Transverse colon (tissue), 4 donors: ENCODE measurements around the gene KREMEN1. TPM values are rescaled to one million over a fixed set of nuclear protein-coding genes. Genes with fewer than 3 reads are reported as not detected.
A peak's percentile ranks its signal among the peaks of the same experiment; 100 is the strongest.
"Not testable (repeated sequence)": the region's sequence is repeated elsewhere in the genome, so short reads cannot be mapped to it uniquely, and the experiment has no call there.

Experiments
- DNase-seq: peaks from one replicate; pipeline ENCODE4 v3.0.0-alpha.2; 2019
- H3K27ac ChIP-seq, 4 donors: fragments of 200-600 bp; sonication (generic); 2 replicates each; pipeline ENCODE4 v1.5.1; 2016 to 2018; ENCODE audit warnings: inconsistent platforms in 4 of 4
- H3K27me3 ChIP-seq: fragments of 200-600 bp; sonication (generic); 2 replicates; pipeline ENCODE4 v1.5.1; 2017; ENCODE audit warnings: inconsistent platforms
- H3K36me3 ChIP-seq, 4 donors: fragments of 200-600 bp; sonication (generic); 2 replicates each; pipeline ENCODE4 v1.5.1; 2017 to 2019; ENCODE audit warnings: inconsistent platforms in 4 of 4
- H3K4me1 ChIP-seq, 4 donors: fragments of 200-600 bp; sonication (generic); 2 replicates each; pipeline ENCODE4 v1.5.1; 2017 to 2020; ENCODE audit warnings: inconsistent platforms in 4 of 4
- H3K4me3 ChIP-seq, 4 donors: fragments of 200-600 bp; sonication (generic); 1 replicate in 1 of 4; 2 replicates in 3 of 4; pipeline versions ENCODE4 v1.5.1 to v1.6.1; 2017 to 2019; ENCODE audit warnings: inconsistent platforms in 4 of 4
- H3K9me3 ChIP-seq, 2 donors: fragments of 200-600 bp; sonication (generic); 2 replicates each; pipeline ENCODE4 v1.5.1; 2017 to 2019; ENCODE audit warnings: inconsistent platforms in 2 of 2
- EP300 ChIP-seq: sonication (generic); formaldehyde crosslinking; IDR thresholded peaks from one replicate; pipeline ENCODE4 v1.6.1; 2017; ENCODE audit warnings: antibody characterized with exemption, low read depth
- POLR2A ChIP-seq: fragments of 450-650 bp; IDR thresholded peaks from one replicate; pipeline ENCODE4 v1.6.1; 2016; ENCODE audit warnings: antibody characterized with exemption, mild to moderate bottlenecking, moderate library complexity
- POLR2AphosphoS5 ChIP-seq, 3 donors: sonication (generic); formaldehyde crosslinking; IDR thresholded peaks; one replicate each; pipeline ENCODE4 v1.6.1; 2016; ENCODE audit warnings: antibody characterized with exemption in 3 of 3
- WGBS, 2 donors: methylation state at CpG; one replicate each; pipeline ENCODE4 v1.1.5; 2018; ENCODE audit warnings: low coverage in 1 of 2; 5-methylcytosine and 5-hydroxymethylcytosine counted together
- in situ Hi-C, 4 donors: fragments of 200-750 bp; cut with MboI; loops; one replicate each; pipeline versions ENCODE4 v1.15.0 to v1.15.1; 2017; ENCODE audit warnings: low sequenced_read_pairs in 3 of 4, low pct_ligation_motif_present in 1 of 4, low pct_unique_long_range_greater_than_20kb in 1 of 4
- intact Hi-C: fragments of 100-400 bp; cut with DNase I; formaldehyde crosslinking; loops from one replicate; pipeline ENCODE4 v1.15.1; 2023; ENCODE audit warnings: low total_unique reads
- total RNA-seq, 4 donors: library from RNA; depleted of rRNA; stranded (reverse); fragments of >200 nt; gene quantifications; one replicate each; pipeline ENCODE4 v1.1.0, GENCODE V29; 2016
- TF ChIP-seq, protein P1 (sequence below), 5 experiments: fragments of 200-600 bp in 3 of 5; fragments of 450-650 bp in 2 of 5; sonication (generic) in 3 of 5; IDR thresholded peaks; 1 replicate in 2 of 5; 2 replicates in 3 of 5; pipeline ENCODE4 v1.5.1; 2016 to 2017; ENCODE audit warnings: antibody characterized with exemption in 5 of 5, inconsistent platforms in 3 of 5, mild to moderate bottlenecking in 2 of 5, moderate library complexity in 1 of 5

Gene KREMEN1
- total RNA-seq, 4 donors from 2014 or later: 5.2 to 39.2 (median 20.1) TPM

DNA sequence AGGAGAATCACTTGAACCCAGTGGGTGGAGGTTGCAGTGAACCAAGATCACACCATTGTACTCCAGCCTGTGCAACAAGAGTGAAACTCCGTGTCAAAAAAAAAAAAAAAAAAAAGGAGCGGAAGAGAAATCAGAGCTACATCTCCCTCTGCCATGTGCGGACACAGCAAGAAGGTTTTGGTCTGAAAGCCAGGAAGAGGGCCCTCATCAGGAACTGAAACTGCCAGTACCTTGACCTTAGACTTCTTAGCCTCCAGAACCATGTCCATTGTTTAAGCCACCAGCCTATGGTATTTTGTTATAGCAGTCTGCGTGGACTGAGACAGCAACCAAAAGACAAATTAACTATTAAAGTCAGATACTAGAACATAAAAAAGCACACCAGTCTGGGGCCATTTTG, 41.6 kb downstream of the KREMEN1 start:
- Histone ChIP-seq H3K9me3 (no peaks in the 10 kb centered on the region), H3K36me3 (no peaks in the 10 kb centered on the region), H3K4me3 (no peak overlapping the region), H3K4me1 (peaks cover 0 to 10% (median 6%) of the 10 kb centered on the region in 4 donors), H3K27ac (no peak overlapping the region), H3K27me3 (no peaks in the 10 kb centered on the region)
- no peak for DNase-seq
- no peak for TF ChIP-seq POLR2AphosphoS5 (IDR thresholded peaks at IDR 0.05)
- no peak for TF ChIP-seq POLR2A
- TF ChIP-seq, protein P1, sequence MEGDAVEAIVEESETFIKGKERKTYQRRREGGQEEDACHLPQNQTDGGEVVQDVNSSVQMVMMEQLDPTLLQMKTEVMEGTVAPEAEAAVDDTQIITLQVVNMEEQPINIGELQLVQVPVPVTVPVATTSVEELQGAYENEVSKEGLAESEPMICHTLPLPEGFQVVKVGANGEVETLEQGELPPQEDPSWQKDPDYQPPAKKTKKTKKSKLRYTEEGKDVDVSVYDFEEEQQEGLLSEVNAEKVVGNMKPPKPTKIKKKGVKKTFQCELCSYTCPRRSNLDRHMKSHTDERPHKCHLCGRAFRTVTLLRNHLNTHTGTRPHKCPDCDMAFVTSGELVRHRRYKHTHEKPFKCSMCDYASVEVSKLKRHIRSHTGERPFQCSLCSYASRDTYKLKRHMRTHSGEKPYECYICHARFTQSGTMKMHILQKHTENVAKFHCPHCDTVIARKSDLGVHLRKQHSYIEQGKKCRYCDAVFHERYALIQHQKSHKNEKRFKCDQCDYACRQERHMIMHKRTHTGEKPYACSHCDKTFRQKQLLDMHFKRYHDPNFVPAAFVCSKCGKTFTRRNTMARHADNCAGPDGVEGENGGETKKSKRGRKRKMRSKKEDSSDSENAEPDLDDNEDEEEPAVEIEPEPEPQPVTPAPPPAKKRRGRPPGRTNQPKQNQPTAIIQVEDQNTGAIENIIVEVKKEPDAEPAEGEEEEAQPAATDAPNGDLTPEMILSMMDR (IDR thresholded peaks at IDR 0.05): no peak
- TF ChIP-seq EP300: no peak
- in situ Hi-C loops: no loop called here
- WGBS, 2 donors: 66 to 100% methylated on average over 2 to 4 of the region's 4 CpGs
- intact Hi-C loops: no loop called here

DNA sequence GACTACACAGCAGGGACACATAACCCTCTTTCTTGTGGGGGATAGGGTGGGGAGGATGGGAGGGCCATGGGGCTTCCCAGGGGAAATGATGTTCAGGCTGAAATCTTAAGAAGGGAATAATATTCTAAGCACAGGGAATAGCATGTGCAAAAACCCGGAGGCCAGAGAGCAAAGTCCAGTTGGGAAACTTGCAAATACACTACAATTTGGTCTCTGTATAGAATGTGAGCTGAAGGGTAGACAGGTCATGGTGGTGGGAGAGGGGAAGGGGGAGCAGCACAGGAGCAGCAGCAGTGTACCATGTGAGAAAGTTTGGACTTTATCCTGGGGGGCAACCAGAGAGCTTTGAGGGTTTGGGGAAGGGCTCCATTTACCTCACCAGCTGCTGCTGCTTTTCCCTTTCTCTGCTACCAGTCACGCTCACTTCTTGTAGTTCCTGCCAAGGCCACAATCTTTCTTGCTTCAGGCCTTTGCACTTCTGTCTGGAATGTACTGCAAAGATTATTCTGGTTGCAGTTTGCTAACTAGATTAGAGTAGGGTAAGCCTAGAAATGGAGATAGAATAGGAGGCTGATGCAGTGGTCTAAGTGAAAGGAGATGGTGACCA, 43.0 kb downstream of the KREMEN1 start:
- TF ChIP-seq, protein P1 (IDR thresholded peaks at IDR 0.05): no peak
- TF ChIP-seq EP300 (no peak), POLR2AphosphoS5 (IDR thresholded peaks at IDR 0.05) (no peak), POLR2A (no peak)
- H3K27me3 ChIP-seq: no peaks in the 10 kb centered on the region
- WGBS, 2 donors: 48% methylated on average over 2 of the region's 2 CpGs; no CpG with 5 or more reads in 1 of the 2 donors
- H3K36me3 ChIP-seq: no peaks in the 10 kb centered on the region
- no peaks in the 10 kb centered on the region for H3K9me3 ChIP-seq
- in situ Hi-C loops (no loop called here), intact Hi-C loops (no loop called here)
- no peak for DNase-seq
- H3K4me1 ChIP-seq: peaks cover 0 to 3% (median 0%) of the 10 kb centered on the region in 4 donors
- no peak overlapping the region for H3K4me3 ChIP-seq
- H3K27ac ChIP-seq: peak overlapping the region in 1 of 4 donors; percentile 7

DNA sequence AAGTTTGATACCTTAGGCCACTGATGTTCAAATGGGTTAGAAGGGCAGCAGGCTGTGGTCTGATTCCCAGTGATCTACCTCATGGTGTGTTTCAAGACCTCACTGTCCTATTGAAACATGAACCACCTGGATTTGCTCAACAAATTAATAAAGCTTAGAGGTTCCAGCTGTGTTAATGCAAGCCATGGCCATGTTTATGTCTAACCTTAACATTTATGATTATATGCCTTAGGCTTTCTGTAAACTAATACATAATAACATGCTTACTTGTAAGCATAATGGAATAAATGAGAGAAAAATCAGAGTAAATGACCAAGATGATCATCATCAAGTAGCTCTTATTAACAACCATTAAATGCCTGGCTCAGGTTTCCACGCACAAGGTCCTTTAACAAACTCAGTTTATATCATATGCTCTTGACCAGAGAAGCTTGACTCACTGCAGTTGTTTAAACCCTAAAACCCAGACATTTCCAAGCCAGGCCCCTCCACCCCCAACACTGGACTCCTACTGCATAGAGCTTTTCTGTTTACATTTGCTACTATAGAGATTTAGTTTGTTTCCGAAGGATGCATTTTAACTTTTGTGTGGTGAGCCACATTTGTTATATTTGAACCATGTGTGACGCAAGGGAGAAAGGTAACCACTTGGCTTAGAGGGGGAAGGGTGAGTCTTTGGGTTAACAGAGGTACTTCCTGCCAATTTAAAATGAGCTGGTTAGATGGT, 43.7 kb downstream of the KREMEN1 start:
- Histone ChIP-seq H3K27ac (peak overlapping the region in 1 of 4 donors; percentile 7), H3K27me3 (no peaks in the 10 kb centered on the region), H3K9me3 (no peaks in the 10 kb centered on the region), H3K36me3 (no peaks in the 10 kb centered on the region), H3K4me3 (no peak overlapping the region), H3K4me1 (peaks cover 0 to 3% (median 0%) of the 10 kb centered on the region in 4 donors)
- TF ChIP-seq, protein P1 (IDR thresholded peaks at IDR 0.05): no peak
- TF ChIP-seq EP300 (no peak), POLR2AphosphoS5 (IDR thresholded peaks at IDR 0.05) (no peak), POLR2A (no peak)
- 63 to 88% methylated on average over 3 of the region's 3 CpGs for WGBS, 2 donors
- DNase-seq: no peak
- in situ Hi-C loops (no loop called here), intact Hi-C loops (no loop called here)

DNA sequence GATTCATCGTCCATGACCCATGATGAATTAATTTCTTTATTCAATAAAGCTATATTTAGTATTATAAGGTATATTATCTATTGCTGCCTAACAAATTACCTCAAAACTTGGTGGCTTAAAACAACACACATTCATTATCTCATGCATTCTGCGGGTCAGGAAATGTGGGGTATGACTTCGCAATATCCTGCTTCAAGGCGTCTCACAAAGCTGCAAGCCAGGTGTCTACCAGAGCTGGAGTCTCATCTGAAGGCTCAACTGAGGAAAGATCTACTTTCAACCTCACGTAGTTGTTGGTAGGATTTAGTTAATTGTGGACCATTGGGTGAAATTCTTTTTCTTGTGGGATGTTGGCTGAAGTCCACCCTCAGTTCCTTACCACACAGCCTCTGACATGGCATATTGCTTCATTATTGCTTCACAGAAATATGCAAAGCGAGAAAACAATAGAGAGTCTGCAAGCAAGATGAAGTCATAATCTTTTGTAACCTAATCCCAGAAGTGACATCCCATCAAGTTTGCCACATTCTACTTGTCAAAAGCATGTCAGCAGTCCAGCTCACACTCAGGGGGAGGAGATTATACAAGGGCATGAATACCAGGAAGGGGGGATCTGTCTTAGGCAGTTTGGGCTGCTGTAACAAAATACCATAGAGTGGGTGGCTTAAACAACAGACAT, 45.1 kb downstream of the KREMEN1 start:
- no peak overlapping the region for H3K4me3 ChIP-seq
- DNase-seq: no peak
- no peaks in the 10 kb centered on the region for H3K27me3 ChIP-seq
- TF ChIP-seq POLR2AphosphoS5 (IDR thresholded peaks at IDR 0.05) (no peak), EP300 (no peak), POLR2A (no peak)
- TF ChIP-seq, protein P1 (IDR thresholded peaks at IDR 0.05): no peak
- 90% methylated on average over 2 to 6 of the region's 6 CpGs for WGBS, 2 donors
- no peaks in the 10 kb centered on the region for H3K9me3 ChIP-seq
- intact Hi-C loops: no loop called here
- H3K36me3 ChIP-seq: no peaks in the 10 kb centered on the region
- H3K4me1 ChIP-seq: peaks cover 0 to 3% (median 0%) of the 10 kb centered on the region in 4 donors
- H3K27ac ChIP-seq: no peak overlapping the region
- in situ Hi-C loops: no loop called here

DNA sequence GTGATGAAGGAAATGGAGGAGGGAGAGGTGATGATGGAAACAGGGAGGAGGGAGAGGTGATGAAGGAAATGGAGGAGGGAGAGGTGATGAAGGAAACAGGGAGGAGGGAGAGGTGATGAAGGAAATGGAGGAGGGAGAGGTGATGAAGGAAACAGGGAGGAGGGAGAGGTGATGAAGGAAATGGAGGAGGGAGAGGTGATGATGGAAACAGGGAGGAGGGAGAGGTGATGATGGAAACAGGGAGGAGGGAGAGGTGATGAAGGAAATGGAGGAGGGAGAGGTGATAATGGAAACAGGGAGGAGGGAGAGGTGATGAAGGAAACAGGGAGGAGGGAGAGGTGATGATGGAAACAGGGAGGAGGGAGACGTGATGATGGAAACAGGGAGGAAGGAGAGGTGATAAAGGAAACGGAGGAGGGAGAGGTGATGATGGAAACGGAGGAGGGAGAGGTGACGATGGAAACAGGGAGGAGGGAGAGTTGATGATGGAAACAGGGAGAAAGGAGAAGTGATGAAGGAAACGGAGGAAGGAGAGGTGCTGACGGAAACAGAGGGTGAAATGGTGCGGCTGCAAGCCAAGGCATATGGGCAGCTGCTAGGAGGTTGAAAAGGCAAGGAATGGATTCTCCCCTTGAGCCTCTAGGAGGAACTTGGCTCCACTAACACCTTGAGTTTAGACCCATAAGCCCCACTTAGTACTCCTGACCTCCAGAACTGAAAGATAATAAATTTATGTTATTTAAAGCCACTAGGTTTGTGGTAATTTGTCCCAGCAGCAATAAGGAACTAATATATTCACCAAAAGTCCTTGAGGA, 47.5 kb downstream of the KREMEN1 start:
- H3K27ac ChIP-seq, DNase-seq, in situ Hi-C loops: not testable (repeated sequence)

More for the DNA sequence above, 47.5 kb downstream of the KREMEN1 start:
- H3K27me3 ChIP-seq, H3K4me3 ChIP-seq, H3K4me1 ChIP-seq, intact Hi-C loops, H3K36me3 ChIP-seq, H3K9me3 ChIP-seq: not testable (repeated sequence)
- WGBS, 2 donors: 89% methylated on average over 3 to 6 of the region's 7 CpGs
